Common myeloid progenitor, CD34-positive (primary cell): ENCODE measurements around the gene FOXD4L3.
"Not testable (repeated sequence)": the region's sequence is repeated elsewhere in the genome, so short reads cannot be mapped to it uniquely, and the experiment has no call there.

Source experiments
- CTCF ChIA-PET: fragments of 350-600 bp; sonication (Branson Sonifier 250); formaldehyde crosslinking; loops from one replicate; lab custom pipeline; 2021; ENCODE audit warnings: antibody characterized with exemption; lab: Charles Lee
- POLR2A ChIA-PET: fragments of 350-600 bp; sonication (Branson Sonifier 250); formaldehyde crosslinking; loops from one replicate; lab custom pipeline; 2021; ENCODE audit warnings: antibody characterized with exemption; lab: Charles Lee
- DNase-seq, 3 donors: peaks; one replicate each; pipeline versions ENCODE4 v3.0.0 to v3.0.0-alpha.2; 2013
- H3K27ac ChIP-seq, 2 experiments: 1 replicate in 1 of 2; 2 replicates in 1 of 2; pipeline ENCODE4 v1.7.0; 2013; ENCODE audit warnings: inconsistent platforms in 2 of 2, low read length in 2 of 2, mild to moderate bottlenecking in 2 of 2, low read depth in 1 of 2, moderate library complexity in 1 of 2; ENCODE audit not compliant: severe bottlenecking in 2 of 2, insufficient read depth in 1 of 2, poor library complexity in 1 of 2
- H3K27me3 ChIP-seq, 5 experiments: replicated peaks in 2 of 5; 1 replicate in 3 of 5; 2 replicates in 2 of 5; pipeline versions ENCODE4 v1.6.1 to v1.7.0; 2013; ENCODE audit warnings: low read length in 4 of 5, mild to moderate bottlenecking in 2 of 5, moderate library complexity in 2 of 5, inconsistent platforms in 1 of 5; ENCODE audit not compliant: insufficient read depth in 5 of 5, control insufficient read depth in 4 of 5
- H3K36me3 ChIP-seq, 4 experiments: 1 replicate in 2 of 4; 2 replicates in 2 of 4; pipeline versions ENCODE4 v1.6.1 to v1.7.0; 2013; ENCODE audit warnings: low read length in 3 of 4, control low read depth in 1 of 4, mild to moderate bottlenecking in 1 of 4; ENCODE audit not compliant: control insufficient read depth in 4 of 4, insufficient read depth in 4 of 4
- H3K4me1 ChIP-seq, 4 experiments: 1 replicate in 3 of 4; 2 replicates in 1 of 4; pipeline versions ENCODE4 v1.6.1 to v1.7.1; 2013; ENCODE audit warnings: low read length in 3 of 4, mild to moderate bottlenecking in 3 of 4, control low read depth in 1 of 4, inconsistent platforms in 1 of 4, moderate library complexity in 1 of 4; ENCODE audit not compliant: control insufficient read depth in 4 of 4, insufficient read depth in 4 of 4; ENCODE audit errors: control extremely low read depth in 1 of 4
- H3K4me3 ChIP-seq, 7 experiments: 1 replicate in 4 of 7; 2 replicates in 3 of 7; pipeline versions ENCODE4 v1.5.1 to v1.7.0; 2013; ENCODE audit warnings: mild to moderate bottlenecking in 7 of 7, low read length in 6 of 7, moderate library complexity in 6 of 7, inconsistent platforms in 2 of 7, low read depth in 2 of 7, control low read depth in 1 of 7; ENCODE audit not compliant: insufficient read depth in 4 of 7, control insufficient read depth in 1 of 7; ENCODE audit errors: extremely low read depth in 1 of 7
- H3K9me3 ChIP-seq, 5 experiments: 1 replicate in 4 of 5; 2 replicates in 1 of 5; pipeline versions ENCODE4 v1.6.1 to v1.7.1; 2013; ENCODE audit warnings: low read length in 4 of 5, mild to moderate bottlenecking in 2 of 5, inconsistent platforms in 1 of 5, low read depth in 1 of 5, moderate library complexity in 1 of 5; ENCODE audit not compliant: control insufficient read depth in 4 of 5, insufficient read depth in 2 of 5; ENCODE audit errors: control extremely low read depth in 1 of 5
- WGBS: methylation state at CpG from one replicate; pipeline ENCODE4 v1.1.5; 2013; ENCODE audit not compliant: insufficient coverage; 5-methylcytosine and 5-hydroxymethylcytosine counted together

Gene FOXD4L3

GRCh38 chr9:68307127-68307526 is 4.5 kb downstream of the FOXD4L3 start:
- H3K4me3 ChIP-seq, POLR2A ChIA-PET, DNase-seq, H3K9me3 ChIP-seq, H3K27me3 ChIP-seq, H3K27ac ChIP-seq, H3K36me3 ChIP-seq, CTCF ChIA-PET, H3K4me1 ChIP-seq: not testable (repeated sequence)
- WGBS: no CpG with 5 or more reads among the region's 35 CpGs

DNA sequence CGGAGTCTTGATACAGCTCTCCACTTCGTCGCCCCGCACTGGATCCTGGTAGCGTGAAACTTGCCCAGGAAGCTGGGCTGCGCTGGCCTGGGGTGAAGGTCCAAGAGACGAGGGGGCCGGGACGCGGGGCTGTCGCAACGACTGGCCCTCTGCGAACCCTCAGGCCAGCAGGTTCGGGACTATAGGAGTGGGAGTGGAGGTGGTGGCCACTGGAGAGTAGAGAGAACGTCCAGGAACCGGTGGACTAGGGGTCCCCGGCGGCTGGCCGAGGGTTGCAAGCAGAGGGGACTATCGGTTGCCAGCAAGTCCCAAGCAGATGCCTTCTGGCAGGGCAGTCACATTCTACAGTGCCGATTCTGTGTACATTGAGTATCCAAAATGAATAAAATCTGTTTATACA is 5.0 kb downstream of the FOXD4L3 start:
- H3K4me1 ChIP-seq, H3K27ac ChIP-seq, H3K27me3 ChIP-seq, H3K4me3 ChIP-seq, CTCF ChIA-PET, H3K36me3 ChIP-seq, DNase-seq, POLR2A ChIA-PET, H3K9me3 ChIP-seq: not testable (repeated sequence)
- 18% methylated on average over 4 of the region's 21 CpGs for WGBS

GRCh38 chr9:68311208-68311607 is 8.5 kb downstream of the FOXD4L3 start:
- H3K27ac ChIP-seq, H3K36me3 ChIP-seq, H3K9me3 ChIP-seq, DNase-seq, H3K4me1 ChIP-seq, POLR2A ChIA-PET, CTCF ChIA-PET, H3K4me3 ChIP-seq: not testable (repeated sequence)
- H3K27me3 ChIP-seq: peaks cover 0 to 11% (median 0%) of the 10 kb centered on the region in 5 experiments
- no CpG with 5 or more reads among the region's 5 CpGs for WGBS

GRCh38 chr9:68318209-68318608 is 15.5 kb downstream of the FOXD4L3 start:
- H3K36me3 ChIP-seq, H3K4me3 ChIP-seq, CTCF ChIA-PET, H3K9me3 ChIP-seq, DNase-seq, H3K4me1 ChIP-seq, H3K27ac ChIP-seq, H3K27me3 ChIP-seq, POLR2A ChIA-PET: not testable (repeated sequence)
- WGBS: no CpG with 5 or more reads among the region's 10 CpGs

DNA sequence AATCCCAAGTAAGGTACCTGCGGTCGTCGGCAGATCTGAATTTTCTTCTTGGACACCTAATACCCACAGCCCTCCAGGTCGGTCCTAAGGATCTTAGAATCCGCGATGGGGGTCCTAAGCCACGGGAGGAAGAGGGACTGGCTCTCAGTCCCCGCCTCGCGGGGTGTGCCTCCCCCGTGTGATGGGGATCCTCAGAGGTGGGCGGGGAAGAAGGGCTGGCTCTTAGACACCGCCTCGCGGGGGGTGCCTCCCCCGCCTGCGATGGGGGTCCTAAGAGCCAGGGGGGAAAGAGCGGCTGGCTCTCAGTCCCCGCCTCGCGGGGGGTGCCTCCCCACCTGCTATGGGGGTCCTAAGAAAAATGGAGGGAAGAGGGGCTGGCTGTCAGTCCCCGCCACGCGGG is 21.1 kb downstream of the FOXD4L3 start:
- H3K4me3 ChIP-seq, H3K27ac ChIP-seq, DNase-seq, H3K27me3 ChIP-seq, H3K4me1 ChIP-seq, CTCF ChIA-PET, H3K9me3 ChIP-seq, POLR2A ChIA-PET, H3K36me3 ChIP-seq: not testable (repeated sequence)
- no CpG with 5 or more reads among the region's 24 CpGs for WGBS

- DNase-seq, CTCF ChIA-PET, H3K4me1 ChIP-seq, H3K36me3 ChIP-seq, H3K4me3 ChIP-seq, H3K27me3 ChIP-seq, H3K27ac ChIP-seq, H3K9me3 ChIP-seq, POLR2A ChIA-PET: not testable (repeated sequence)
- WGBS: no CpG with 5 or more reads among the region's 20 CpGs
Observed at GRCh38 chr9:68324518-68324917, 21.9 kb downstream of the FOXD4L3 start.

GRCh38 chr9:68329106-68329505 is 26.4 kb downstream of the FOXD4L3 start:
- POLR2A ChIA-PET, DNase-seq, H3K27me3 ChIP-seq, H3K4me1 ChIP-seq, H3K36me3 ChIP-seq, H3K4me3 ChIP-seq, CTCF ChIA-PET, H3K9me3 ChIP-seq, H3K27ac ChIP-seq: not testable (repeated sequence)
- WGBS: 63% methylated on average over 1 of the region's 4 CpGs
